GM19351 (cell line): ENCODE results near the gene GARIN6.
"Not testable (repeated sequence)": the region's sequence is repeated elsewhere in the genome, so short reads cannot be mapped to it uniquely, and the experiment has no call there.

Source experiments
- ATAC-seq: cut with Tn5 transposase; IDR thresholded peaks from one replicate; pipeline ENCODE4 v1.9.1; 2021; ENCODE audit warnings: mild to moderate bottlenecking, moderate library complexity; ENCODE audit not compliant: unreplicated experiment

GARIN6 gene

GRCh38 chr12:99647453-99647852 is at the start of gene GARIN6:
Gene GARIN6, plus strand, starts transcription at chr12:99647753. Its CDS starts 422 bp downstream, at chr12:99648175.
- ATAC-seq = no peak

- no peak for ATAC-seq
Measured at GRCh38 chr12:99598785-99599184, 48.8 kb upstream of the GARIN6 start.

- peak; percentile 70 for ATAC-seq
Measured at GRCh38 chr12:99600388-99600787, 47.2 kb upstream of the GARIN6 start.

- no peak for ATAC-seq
Measured at GRCh38 chr12:99609455-99610181, 37.9 kb upstream of the GARIN6 start.

- ATAC-seq = no peak
Measured at GRCh38 chr12:99611117-99611516, 36.4 kb upstream of the GARIN6 start.

GRCh38 chr12:99611599-99611998 is 36.0 kb upstream of the GARIN6 start:
- no peak for ATAC-seq

- no peak for ATAC-seq
Measured at GRCh38 chr12:99618657-99619056, 28.9 kb upstream of the GARIN6 start.

- ATAC-seq = peak; percentile 99
Measured at GRCh38 chr12:99619389-99620158, 28.0 kb upstream of the GARIN6 start.

GRCh38 chr12:99620159-99620479 is 27.4 kb upstream of the GARIN6 start:
- no peak for ATAC-seq

GRCh38 chr12:99624591-99624990 is 23.0 kb upstream of the GARIN6 start:
- ATAC-seq = not testable (repeated sequence)

- ATAC-seq = no peak
Measured at GRCh38 chr12:99627459-99627858, 20.1 kb upstream of the GARIN6 start.

GRCh38 chr12:99644629-99645028 is 2.9 kb upstream of the GARIN6 start:
- no peak for ATAC-seq

- no peak for ATAC-seq
Measured at GRCh38 chr12:99648183-99648582, 630 bp downstream of the GARIN6 start.

GRCh38 chr12:99649551-99649950 is 2.0 kb downstream of the GARIN6 start:
- ATAC-seq = no peak

GRCh38 chr12:99658671-99659349 is 11.3 kb downstream of the GARIN6 start:
- no peak for ATAC-seq

- no peak for ATAC-seq
Measured at GRCh38 chr12:99670635-99671034, 23.1 kb downstream of the GARIN6 start.

GRCh38 chr12:99680276-99680675 is 32.7 kb downstream of the GARIN6 start:
- no peak for ATAC-seq

- no peak for ATAC-seq
Measured at GRCh38 chr12:99686142-99686541, 38.6 kb downstream of the GARIN6 start.

GRCh38 chr12:99695050-99695449 is 47.5 kb downstream of the GARIN6 start:
- ATAC-seq = no peak
